ENCODE measurements around the gene HIVEP1. TPM values are rescaled to one million over a fixed set of nuclear protein-coding genes. Genes with fewer than 3 reads are reported as not detected.
A peak's percentile ranks its signal among the peaks of the same experiment; 100 is the strongest.

HIVEP1 gene
- total RNA-seq, 6 donors from 2014 or later: 22.9 to 48.5 (median 30.4) TPM

GRCh38 chr6:12030993-12031550, 19.0 kb downstream of the HIVEP1 start:
- peaks cover 0 to 7% (median 2%) of the 10 kb centered on the region in 4 donors for H3K9me3 ChIP-seq
- H3K36me3 ChIP-seq: no peaks in the 10 kb centered on the region
- peaks cover 7 to 14% (median 12%) of the 10 kb centered on the region in 4 donors for H3K4me1 ChIP-seq
- no peak overlapping the region for H3K4me3 ChIP-seq
- WGBS, 2 donors: 93 to 100% methylated on average over 1 to 2 of the region's 2 CpGs
- TF ChIP-seq, protein P1, sequence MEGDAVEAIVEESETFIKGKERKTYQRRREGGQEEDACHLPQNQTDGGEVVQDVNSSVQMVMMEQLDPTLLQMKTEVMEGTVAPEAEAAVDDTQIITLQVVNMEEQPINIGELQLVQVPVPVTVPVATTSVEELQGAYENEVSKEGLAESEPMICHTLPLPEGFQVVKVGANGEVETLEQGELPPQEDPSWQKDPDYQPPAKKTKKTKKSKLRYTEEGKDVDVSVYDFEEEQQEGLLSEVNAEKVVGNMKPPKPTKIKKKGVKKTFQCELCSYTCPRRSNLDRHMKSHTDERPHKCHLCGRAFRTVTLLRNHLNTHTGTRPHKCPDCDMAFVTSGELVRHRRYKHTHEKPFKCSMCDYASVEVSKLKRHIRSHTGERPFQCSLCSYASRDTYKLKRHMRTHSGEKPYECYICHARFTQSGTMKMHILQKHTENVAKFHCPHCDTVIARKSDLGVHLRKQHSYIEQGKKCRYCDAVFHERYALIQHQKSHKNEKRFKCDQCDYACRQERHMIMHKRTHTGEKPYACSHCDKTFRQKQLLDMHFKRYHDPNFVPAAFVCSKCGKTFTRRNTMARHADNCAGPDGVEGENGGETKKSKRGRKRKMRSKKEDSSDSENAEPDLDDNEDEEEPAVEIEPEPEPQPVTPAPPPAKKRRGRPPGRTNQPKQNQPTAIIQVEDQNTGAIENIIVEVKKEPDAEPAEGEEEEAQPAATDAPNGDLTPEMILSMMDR (IDR thresholded peaks at IDR 0.05): no peak
- TF ChIP-seq POLR2A (IDR thresholded peaks at IDR 0.05) (no peak), POLR2AphosphoS5 (IDR thresholded peaks at IDR 0.05) (no peak), EP300 (IDR thresholded peaks at IDR 0.05) (no peak)
- H3K27ac ChIP-seq: no peak overlapping the region
- no peak for ATAC-seq (ENCODE audit: low FRiP score in 2 of 2)
- DNase-seq: no peak
- H3K27me3 ChIP-seq: no peaks in the 10 kb centered on the region

GRCh38 chr6:12032783-12033573, 20.9 kb downstream of the HIVEP1 start:
- DNase-seq: no peak
- H3K9me3 ChIP-seq: peaks cover 0 to 7% (median 2%) of the 10 kb centered on the region in 4 donors
- H3K4me3 ChIP-seq: no peak overlapping the region
- H3K27me3 ChIP-seq: no peaks in the 10 kb centered on the region
- TF ChIP-seq POLR2A (IDR thresholded peaks at IDR 0.05) (no peak), POLR2AphosphoS5 (IDR thresholded peaks at IDR 0.05) (no peak), EP300 (IDR thresholded peaks at IDR 0.05) (no peak)
- TF ChIP-seq, protein P1 (IDR thresholded peaks at IDR 0.05): no peak
- ATAC-seq (ENCODE audit: low FRiP score in 2 of 2): no peak
- no peak overlapping the region for H3K27ac ChIP-seq
- H3K36me3 ChIP-seq: no peaks in the 10 kb centered on the region
- WGBS, 2 donors: 52 to 60% methylated on average over 8 of the region's 8 CpGs
- H3K4me1 ChIP-seq: peaks cover 7 to 17% (median 12%) of the 10 kb centered on the region in 4 donors

- H3K36me3 ChIP-seq: no peaks in the 10 kb centered on the region
- H3K9me3 ChIP-seq: peaks cover 0 to 7% (median 2%) of the 10 kb centered on the region in 4 donors
- ATAC-seq (ENCODE audit: low FRiP score in 2 of 2) (peak in 1 of 2 donors; percentile 84), DNase-seq (no peak)
- H3K27ac ChIP-seq: no peak overlapping the region
- WGBS, 2 donors: 22 to 28% methylated on average over 4 of the region's 4 CpGs
- no peaks in the 10 kb centered on the region for H3K27me3 ChIP-seq
- TF ChIP-seq POLR2A (IDR thresholded peaks at IDR 0.05): no peak
- TF ChIP-seq, protein P1 (IDR thresholded peaks at IDR 0.05): no peak
- no peak for TF ChIP-seq EP300 (IDR thresholded peaks at IDR 0.05)
- TF ChIP-seq POLR2AphosphoS5 (IDR thresholded peaks at IDR 0.05): no peak
- peaks cover 7 to 17% (median 12%) of the 10 kb centered on the region in 4 donors for H3K4me1 ChIP-seq
- H3K4me3 ChIP-seq: no peak overlapping the region
Measured at GRCh38 chr6:12033770-12034169, 21.7 kb downstream of the HIVEP1 start.

- DNase-seq (no peak), ATAC-seq (ENCODE audit: low FRiP score in 2 of 2) (no peak)
- 70 to 75% methylated on average over 3 of the region's 3 CpGs for WGBS, 2 donors
- Histone ChIP-seq H3K36me3 (no peaks in the 10 kb centered on the region), H3K4me3 (no peak overlapping the region), H3K4me1 (peaks cover 7 to 17% (median 12%) of the 10 kb centered on the region in 4 donors), H3K9me3 (peaks cover 0 to 7% (median 2%) of the 10 kb centered on the region in 4 donors), H3K27ac (no peak overlapping the region), H3K27me3 (no peaks in the 10 kb centered on the region)
- TF ChIP-seq, protein P1 (IDR thresholded peaks at IDR 0.05): no peak
- TF ChIP-seq POLR2AphosphoS5 (IDR thresholded peaks at IDR 0.05) (no peak), POLR2A (IDR thresholded peaks at IDR 0.05) (no peak), EP300 (IDR thresholded peaks at IDR 0.05) (no peak)
Measured at GRCh38 chr6:12034349-12034748, 22.2 kb downstream of the HIVEP1 start.

Data from upper lobe of left lung (tissue), 6 donors.